Fibroblast of villous mesenchyme (primary cell): ENCODE data around the gene MBTD1. TPM values are rescaled to one million over a fixed set of nuclear protein-coding genes. Genes with fewer than 3 reads are reported as not detected.
A peak's percentile ranks its signal among the peaks of the same experiment; 100 is the strongest.

Experiments used
- DNase-seq: peaks from one replicate; pipeline ENCODE4 v3.0.0-alpha.2; 2010; ENCODE audit warnings: low read depth
- H3K4me3 ChIP-seq: 2 replicates; pipeline ENCODE4 v1.5.1; 2011; ENCODE audit warnings: low read depth, mild to moderate bottlenecking, low read length
- total RNA-seq: library from RNA; depleted of rRNA; stranded (reverse); fragments of >200 nt; gene quantifications from 2 replicates; pipeline ENCODE4 v1.2.3, GENCODE V29; 2012
- TF ChIP-seq, protein P1 (sequence below): IDR thresholded peaks from 2 replicates; pipeline ENCODE4 v1.5.1; 2012; ENCODE audit warnings: low read depth, mild to moderate bottlenecking, low read length; ENCODE audit not compliant: insufficient read depth

MBTD1 gene
- total RNA-seq, 1 donor, result 15.1 TPM

DNA sequence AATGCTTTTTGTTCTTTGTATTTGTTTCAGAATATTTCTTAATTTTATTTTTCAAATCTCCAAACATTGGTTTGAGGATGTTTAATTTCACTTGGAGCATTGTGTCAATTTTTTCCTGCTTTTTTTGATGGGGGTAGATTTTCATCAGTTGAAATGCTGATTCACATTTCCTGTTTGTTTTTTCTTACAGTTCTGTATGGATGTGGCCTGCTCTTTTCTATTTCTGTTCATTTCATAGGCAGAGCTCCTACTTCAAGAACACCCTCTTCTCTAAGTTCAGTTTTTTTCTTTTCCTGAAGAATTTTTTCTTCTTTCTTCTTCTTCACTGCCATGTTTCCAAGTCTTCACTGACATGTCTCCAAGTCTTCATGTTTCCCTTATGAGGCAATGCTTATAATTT, 8.8 kb downstream of the MBTD1 start:
- peak; percentile 20 for DNase-seq
- no peak overlapping the region for H3K4me3 ChIP-seq
- TF ChIP-seq, protein P1, sequence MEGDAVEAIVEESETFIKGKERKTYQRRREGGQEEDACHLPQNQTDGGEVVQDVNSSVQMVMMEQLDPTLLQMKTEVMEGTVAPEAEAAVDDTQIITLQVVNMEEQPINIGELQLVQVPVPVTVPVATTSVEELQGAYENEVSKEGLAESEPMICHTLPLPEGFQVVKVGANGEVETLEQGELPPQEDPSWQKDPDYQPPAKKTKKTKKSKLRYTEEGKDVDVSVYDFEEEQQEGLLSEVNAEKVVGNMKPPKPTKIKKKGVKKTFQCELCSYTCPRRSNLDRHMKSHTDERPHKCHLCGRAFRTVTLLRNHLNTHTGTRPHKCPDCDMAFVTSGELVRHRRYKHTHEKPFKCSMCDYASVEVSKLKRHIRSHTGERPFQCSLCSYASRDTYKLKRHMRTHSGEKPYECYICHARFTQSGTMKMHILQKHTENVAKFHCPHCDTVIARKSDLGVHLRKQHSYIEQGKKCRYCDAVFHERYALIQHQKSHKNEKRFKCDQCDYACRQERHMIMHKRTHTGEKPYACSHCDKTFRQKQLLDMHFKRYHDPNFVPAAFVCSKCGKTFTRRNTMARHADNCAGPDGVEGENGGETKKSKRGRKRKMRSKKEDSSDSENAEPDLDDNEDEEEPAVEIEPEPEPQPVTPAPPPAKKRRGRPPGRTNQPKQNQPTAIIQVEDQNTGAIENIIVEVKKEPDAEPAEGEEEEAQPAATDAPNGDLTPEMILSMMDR, result no peak

DNA sequence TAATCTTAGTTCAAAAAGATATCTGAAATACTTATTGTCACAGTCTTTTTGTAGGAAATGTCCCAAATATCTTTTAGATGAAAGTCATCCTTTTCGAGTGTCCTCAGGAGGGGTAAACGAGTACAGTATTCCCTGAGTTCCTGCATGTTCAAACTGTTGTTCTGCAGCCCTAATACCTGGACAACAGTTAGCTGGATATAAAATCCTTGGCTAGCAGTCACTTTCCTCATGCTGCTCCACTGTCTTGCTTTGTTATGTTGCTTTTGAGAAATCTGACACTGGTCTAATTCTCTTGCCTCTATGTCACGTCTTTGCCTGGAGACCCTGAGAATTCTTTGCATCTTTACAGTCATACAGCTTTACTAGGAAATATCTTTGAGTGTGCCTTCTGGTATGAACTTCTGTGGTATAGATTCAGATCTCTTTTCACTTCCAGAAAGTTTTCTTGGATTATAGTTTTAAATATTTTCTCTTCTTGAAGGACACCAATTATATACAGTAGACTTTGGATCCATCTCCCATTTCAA, 9.5 kb downstream of the MBTD1 start:
- TF ChIP-seq, protein P1, result no peak
- H3K4me3 ChIP-seq, result no peak overlapping the region

DNA sequence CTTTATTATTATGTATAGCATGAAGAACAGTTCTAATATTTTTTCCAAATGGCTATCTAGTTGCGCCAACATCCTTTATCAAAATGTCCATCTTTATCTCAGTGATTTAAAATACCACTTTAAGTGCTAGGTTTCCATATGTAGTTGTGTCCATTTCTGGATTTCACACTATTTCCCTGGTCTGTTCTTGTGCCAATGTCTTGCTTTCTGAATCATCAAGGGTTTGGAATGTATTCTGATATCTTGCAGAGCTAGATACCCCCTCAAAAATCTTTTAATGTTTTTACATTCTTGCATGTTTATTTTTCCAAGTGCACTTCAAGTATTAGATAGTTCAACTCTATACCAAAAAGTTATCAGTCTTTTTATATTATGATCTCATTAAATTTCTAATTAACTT, 14.3 kb downstream of the MBTD1 start:
- no peak overlapping the region for H3K4me3 ChIP-seq
- DNase-seq, result no peak
- TF ChIP-seq, protein P1, result no peak

More for the DNA sequence above, 9.5 kb downstream of the MBTD1 start:
- no peak for DNase-seq

DNA sequence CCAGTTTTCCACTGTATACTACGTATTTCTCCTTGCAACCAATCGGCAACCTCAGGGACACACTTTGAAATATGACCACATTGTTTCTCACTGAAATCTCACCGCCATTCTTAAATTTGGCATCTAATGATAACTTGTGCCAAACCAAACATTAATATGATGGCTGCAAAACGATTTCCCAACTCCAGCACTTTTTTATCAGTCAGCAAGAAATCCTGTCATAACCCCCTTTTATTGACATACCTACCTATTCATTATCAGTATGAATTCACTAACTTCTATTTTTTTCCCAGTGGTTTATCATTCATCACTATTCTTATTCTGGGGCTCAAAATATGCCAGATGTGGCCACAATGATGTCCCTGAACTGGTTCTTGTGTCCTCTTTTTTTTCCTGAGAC, 15.8 kb downstream of the MBTD1 start:
- no peak overlapping the region for H3K4me3 ChIP-seq
- DNase-seq, result no peak
- TF ChIP-seq, protein P1, result no peak

DNA sequence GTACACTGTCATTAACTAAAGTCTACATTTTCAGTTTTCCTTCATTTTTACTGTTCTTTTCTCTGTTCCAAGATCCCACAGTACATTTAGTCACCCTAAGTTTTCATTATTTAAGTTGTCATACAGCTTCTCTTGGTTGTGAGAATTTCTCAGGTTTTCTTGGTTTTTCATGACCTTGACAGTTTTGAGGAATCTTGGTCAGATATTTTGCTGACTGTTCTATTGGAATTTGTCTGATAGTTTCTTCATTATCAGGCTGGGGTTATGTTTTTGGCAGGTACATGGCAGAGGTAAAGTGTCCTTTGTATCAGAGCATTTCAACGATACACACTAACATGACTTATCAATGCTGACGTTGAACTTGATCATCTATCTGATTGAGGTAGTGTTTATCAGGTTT, 19.6 kb downstream of the MBTD1 start:
- H3K4me3 ChIP-seq, result no peak overlapping the region
- TF ChIP-seq, protein P1, result no peak
- no peak for DNase-seq

DNA sequence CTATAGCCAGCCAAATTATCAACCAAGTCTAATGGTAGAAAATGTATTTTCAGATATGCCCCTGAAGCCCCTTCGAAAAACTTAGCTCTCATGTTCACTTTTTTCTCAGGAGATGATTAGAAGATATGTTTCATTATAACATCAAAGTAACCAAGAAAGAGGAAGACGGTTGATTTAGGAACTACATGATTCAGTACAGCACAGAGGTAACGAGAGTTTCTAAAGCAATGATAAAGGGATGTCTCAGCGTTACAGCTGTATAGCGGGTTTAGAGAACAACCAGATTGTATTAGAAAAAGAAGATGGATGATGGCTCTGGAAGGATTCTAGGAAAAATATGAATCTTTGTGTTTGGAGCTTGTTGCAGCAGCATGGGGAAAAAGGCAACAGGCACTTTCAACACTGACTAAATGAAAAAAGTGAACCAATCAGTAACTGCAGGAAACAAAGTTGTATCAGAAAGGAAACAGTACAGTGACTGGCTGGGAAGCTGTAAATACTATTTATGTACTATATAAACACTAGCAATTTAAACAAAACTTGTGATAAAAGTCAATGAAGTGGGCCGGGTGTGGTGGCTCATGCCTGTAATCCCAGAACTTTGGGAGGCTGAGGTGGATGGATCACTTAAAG, 21.5 kb downstream of the MBTD1 start:
- no peak overlapping the region for H3K4me3 ChIP-seq
- DNase-seq, result no peak
- TF ChIP-seq, protein P1, result no peak

DNA sequence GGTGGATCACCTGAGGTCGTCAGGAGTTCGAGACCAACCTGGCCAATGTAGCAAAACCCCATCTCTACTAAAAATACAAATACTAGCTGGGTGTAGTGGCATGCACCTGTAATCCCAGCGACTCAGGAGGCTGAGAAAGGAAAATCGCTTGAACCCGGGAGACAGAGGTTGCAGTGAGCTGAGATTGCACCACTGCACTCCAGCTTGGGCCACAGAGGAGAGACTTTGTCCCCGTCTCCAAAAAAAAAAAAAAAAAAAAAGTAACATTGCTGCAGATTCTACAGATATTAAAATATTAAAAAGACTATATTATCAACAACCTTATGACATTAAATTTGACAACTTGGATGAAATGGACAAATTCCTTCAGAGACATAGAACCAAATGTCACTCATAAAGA, 25.7 kb downstream of the MBTD1 start:
- TF ChIP-seq, protein P1, result no peak
- DNase-seq, result no peak
- H3K4me3 ChIP-seq, result no peak overlapping the region
